ENCODE data around the gene GALNT2. TPM values are rescaled to one million over a fixed set of nuclear protein-coding genes. Genes with fewer than 3 reads are reported as not detected.

Gene GALNT2
- polyA plus RNA-seq, 2 donors, result 11.2 to 15.3 TPM

- Histone ChIP-seq H3K27ac (ENCODE audit: low read depth in 2 of 2, low read length in 1 of 2) (no peak overlapping the region), H3K9me3 (ENCODE audit: control insufficient read depth in 2 of 2, insufficient read depth in 1 of 2, low read depth in 1 of 2, low read length in 1 of 2) (no peaks in the 10 kb centered on the region), H3K4me1 (ENCODE audit: control insufficient read depth in 2 of 2, insufficient read depth in 2 of 2, low read length in 1 of 2) (no peaks in the 10 kb centered on the region), H3K4me3 (ENCODE audit: low read depth in 1 of 2, low read length in 2 of 2) (no peak overlapping the region), H3K36me3 (ENCODE audit: control insufficient read depth in 2 of 2, insufficient read depth in 2 of 2, low read length in 1 of 2) (peaks cover 0 to 3% of the 10 kb centered on the region in 2 donors), H3K27me3 (ENCODE audit: control insufficient read depth in 1 of 2, insufficient read depth in 2 of 2, low read length in 2 of 2) (no peaks in the 10 kb centered on the region)
- WGBS, 2 donors, result 93 to 94% methylated on average over 11 of the region's 11 CpGs
These were observed 169.4 kb downstream of the GALNT2 start for GRCh38 chr1:230236301-230237008.

DNA sequence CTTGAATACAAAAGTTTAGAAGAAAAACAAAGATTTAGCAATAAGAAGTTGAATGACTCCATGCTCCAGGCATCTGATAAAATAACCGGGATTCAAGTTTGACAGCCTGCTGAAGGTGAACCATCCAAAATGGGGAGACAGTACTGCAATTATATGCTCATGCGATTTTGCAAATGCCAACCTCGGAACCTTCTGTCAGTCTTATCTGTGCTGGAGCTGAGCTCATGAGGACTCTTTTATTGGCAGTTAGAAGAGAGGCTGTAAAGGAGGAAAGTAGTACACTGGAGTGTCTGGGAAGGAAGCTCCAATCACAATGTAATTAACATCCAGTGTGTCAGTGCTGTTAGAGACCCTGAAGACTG lies 170.0 kb downstream of the GALNT2 start:
- Histone ChIP-seq H3K36me3 (ENCODE audit: control insufficient read depth in 2 of 2, insufficient read depth in 2 of 2, low read length in 1 of 2) (peaks cover 0 to 3% of the 10 kb centered on the region in 2 donors), H3K4me3 (ENCODE audit: low read depth in 1 of 2, low read length in 2 of 2) (no peak overlapping the region)
- 81 to 89% methylated on average over 3 of the region's 3 CpGs for WGBS, 2 donors

DNA sequence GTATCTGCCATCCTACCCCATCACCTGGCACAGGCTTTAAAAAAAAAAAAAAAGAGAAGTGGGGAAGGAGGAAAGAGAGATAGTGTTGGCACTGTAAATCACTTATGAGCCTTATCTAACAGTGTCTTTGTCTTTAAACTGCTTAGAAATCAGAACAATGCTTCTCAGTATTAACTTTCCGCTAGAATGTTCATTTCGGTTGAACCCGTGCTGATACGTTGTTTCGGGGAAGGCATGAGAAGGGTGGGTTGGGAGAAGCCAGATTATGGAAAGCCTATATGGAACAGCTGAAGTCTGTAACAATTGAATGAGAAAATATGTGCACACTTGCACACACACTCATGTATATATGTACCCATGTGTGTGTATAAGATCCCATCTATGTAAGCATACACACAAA lies 170.8 kb downstream of the GALNT2 start:
- Histone ChIP-seq H3K4me3 (ENCODE audit: low read depth in 1 of 2, low read length in 2 of 2) (no peak overlapping the region), H3K9me3 (ENCODE audit: control insufficient read depth in 2 of 2, insufficient read depth in 1 of 2, low read depth in 1 of 2, low read length in 1 of 2) (no peaks in the 10 kb centered on the region), H3K27ac (ENCODE audit: low read depth in 2 of 2, low read length in 1 of 2) (no peak overlapping the region), H3K36me3 (ENCODE audit: control insufficient read depth in 2 of 2, insufficient read depth in 2 of 2, low read length in 1 of 2) (peaks cover 0 to 3% of the 10 kb centered on the region in 2 donors), H3K4me1 (ENCODE audit: control insufficient read depth in 2 of 2, insufficient read depth in 2 of 2, low read length in 1 of 2) (no peaks in the 10 kb centered on the region), H3K27me3 (ENCODE audit: control insufficient read depth in 1 of 2, insufficient read depth in 2 of 2, low read length in 2 of 2) (no peaks in the 10 kb centered on the region)
- WGBS, 2 donors, result 93 to 96% methylated on average over 5 of the region's 5 CpGs

More for the DNA sequence above, 170.0 kb downstream of the GALNT2 start:
- no peaks in the 10 kb centered on the region for H3K27me3 ChIP-seq (ENCODE audit: control insufficient read depth in 1 of 2, insufficient read depth in 2 of 2, low read length in 2 of 2)
- H3K4me1 ChIP-seq (ENCODE audit: control insufficient read depth in 2 of 2, insufficient read depth in 2 of 2, low read length in 1 of 2), result no peaks in the 10 kb centered on the region
- H3K27ac ChIP-seq (ENCODE audit: low read depth in 2 of 2, low read length in 1 of 2), result no peak overlapping the region
- H3K9me3 ChIP-seq (ENCODE audit: control insufficient read depth in 2 of 2, insufficient read depth in 1 of 2, low read depth in 1 of 2, low read length in 1 of 2), result no peaks in the 10 kb centered on the region

- peaks cover 3 to 12% of the 10 kb centered on the region in 2 donors for H3K36me3 ChIP-seq (ENCODE audit: control insufficient read depth in 2 of 2, insufficient read depth in 2 of 2, low read length in 1 of 2)
- WGBS, 2 donors, result 96 to 97% methylated on average over 5 of the region's 5 CpGs
- no peaks in the 10 kb centered on the region for H3K27me3 ChIP-seq (ENCODE audit: control insufficient read depth in 1 of 2, insufficient read depth in 2 of 2, low read length in 2 of 2)
These were observed 173.5 kb downstream of the GALNT2 start for GRCh38 chr1:230240446-230241086.

DNA sequence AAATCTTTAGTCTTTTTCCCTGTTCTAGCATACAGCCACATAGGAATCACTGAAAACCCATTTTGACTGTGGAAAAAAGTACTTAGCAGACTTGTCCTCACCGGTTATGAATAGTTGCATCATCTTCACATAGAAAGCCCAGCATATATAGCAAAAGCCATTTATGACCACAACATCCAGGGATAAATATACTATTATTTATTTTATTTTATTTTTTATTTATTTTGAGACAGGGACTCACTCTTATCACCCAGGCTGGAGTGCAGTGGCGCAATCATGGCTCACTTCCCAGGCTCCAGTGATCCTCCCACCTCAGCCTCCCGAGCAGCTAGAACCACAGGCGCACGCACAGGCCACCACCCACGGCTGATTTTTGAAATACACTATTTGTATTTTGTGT lies 175.3 kb downstream of the GALNT2 start:
- Histone ChIP-seq H3K36me3 (ENCODE audit: control insufficient read depth in 2 of 2, insufficient read depth in 2 of 2, low read length in 1 of 2) (peaks cover 8 to 17% of the 10 kb centered on the region in 2 donors), H3K27ac (ENCODE audit: low read depth in 2 of 2, low read length in 1 of 2) (no peak overlapping the region), H3K27me3 (ENCODE audit: control insufficient read depth in 1 of 2, insufficient read depth in 2 of 2, low read length in 2 of 2) (no peaks in the 10 kb centered on the region), H3K4me1 (ENCODE audit: control insufficient read depth in 2 of 2, insufficient read depth in 2 of 2, low read length in 1 of 2) (peaks cover 0 to 2% of the 10 kb centered on the region in 2 donors), H3K9me3 (ENCODE audit: control insufficient read depth in 2 of 2, insufficient read depth in 1 of 2, low read depth in 1 of 2, low read length in 1 of 2) (no peaks in the 10 kb centered on the region), H3K4me3 (ENCODE audit: low read depth in 1 of 2, low read length in 2 of 2) (no peak overlapping the region)
- 92 to 97% methylated on average over 6 of the region's 6 CpGs for WGBS, 2 donors

More at GRCh38 chr1:230240446-230241086, 173.5 kb downstream of the GALNT2 start:
- Histone ChIP-seq H3K4me1 (ENCODE audit: control insufficient read depth in 2 of 2, insufficient read depth in 2 of 2, low read length in 1 of 2) (peaks cover 0 to 2% of the 10 kb centered on the region in 2 donors), H3K4me3 (ENCODE audit: low read depth in 1 of 2, low read length in 2 of 2) (no peak overlapping the region), H3K27ac (ENCODE audit: low read depth in 2 of 2, low read length in 1 of 2) (no peak overlapping the region), H3K9me3 (ENCODE audit: control insufficient read depth in 2 of 2, insufficient read depth in 1 of 2, low read depth in 1 of 2, low read length in 1 of 2) (no peaks in the 10 kb centered on the region)

- Histone ChIP-seq H3K4me3 (ENCODE audit: low read depth in 1 of 2, low read length in 2 of 2) (no peak overlapping the region), H3K27ac (ENCODE audit: low read depth in 2 of 2, low read length in 1 of 2) (no peak overlapping the region), H3K9me3 (ENCODE audit: control insufficient read depth in 2 of 2, insufficient read depth in 1 of 2, low read depth in 1 of 2, low read length in 1 of 2) (no peaks in the 10 kb centered on the region), H3K36me3 (ENCODE audit: control insufficient read depth in 2 of 2, insufficient read depth in 2 of 2, low read length in 1 of 2) (peaks cover 8 to 21% of the 10 kb centered on the region in 2 donors), H3K27me3 (ENCODE audit: control insufficient read depth in 1 of 2, insufficient read depth in 2 of 2, low read length in 2 of 2) (no peaks in the 10 kb centered on the region), H3K4me1 (ENCODE audit: control insufficient read depth in 2 of 2, insufficient read depth in 2 of 2, low read length in 1 of 2) (peaks cover 0 to 2% of the 10 kb centered on the region in 2 donors)
- 92 to 95% methylated on average over 17 of the region's 17 CpGs for WGBS, 2 donors
These were observed 176.1 kb downstream of the GALNT2 start for GRCh38 chr1:230243146-230243545.

DNA sequence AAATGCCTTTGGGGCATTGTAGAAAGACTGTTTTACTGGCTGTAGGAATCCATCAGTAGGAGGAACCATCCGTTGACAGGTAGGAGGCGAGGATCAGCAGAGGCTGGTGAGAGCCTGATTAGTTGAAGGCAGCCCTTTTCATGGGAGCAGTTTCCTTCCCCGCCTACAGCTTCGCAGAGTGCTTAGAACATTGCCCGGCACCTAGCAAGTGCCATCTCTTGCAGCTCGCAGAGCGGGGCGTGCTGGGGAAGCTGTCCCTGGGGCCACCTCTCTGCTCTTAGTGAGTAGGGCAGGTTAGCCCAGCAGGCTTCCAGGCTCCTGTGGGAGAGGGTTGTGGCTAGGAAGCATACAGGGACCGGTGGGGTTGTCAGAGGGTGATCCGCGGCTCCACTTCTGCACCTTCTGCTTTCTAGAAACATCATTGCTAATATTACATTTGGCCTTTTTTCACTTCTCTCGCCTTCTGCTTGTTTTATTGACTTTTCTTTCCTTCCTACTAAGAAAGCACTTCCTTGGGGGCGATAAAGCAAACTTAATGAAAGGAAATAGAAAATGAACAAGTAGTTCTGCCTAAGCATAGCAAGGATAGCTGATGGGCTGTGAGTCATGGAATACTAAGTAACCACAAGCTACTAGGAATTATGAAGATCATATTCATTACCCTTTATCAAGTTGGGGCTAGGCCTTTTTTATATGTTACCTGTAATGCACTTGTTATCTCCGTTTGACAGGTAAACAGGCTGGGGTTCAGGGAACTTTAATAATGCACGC lies 176.7 kb downstream of the GALNT2 start:
- Histone ChIP-seq H3K27ac (ENCODE audit: low read depth in 2 of 2, low read length in 1 of 2) (no peak overlapping the region), H3K36me3 (ENCODE audit: control insufficient read depth in 2 of 2, insufficient read depth in 2 of 2, low read length in 1 of 2) (peaks cover 8 to 25% of the 10 kb centered on the region in 2 donors), H3K27me3 (ENCODE audit: control insufficient read depth in 1 of 2, insufficient read depth in 2 of 2, low read length in 2 of 2) (no peaks in the 10 kb centered on the region), H3K4me1 (ENCODE audit: control insufficient read depth in 2 of 2, insufficient read depth in 2 of 2, low read length in 1 of 2) (peaks cover 0 to 2% of the 10 kb centered on the region in 2 donors), H3K9me3 (ENCODE audit: control insufficient read depth in 2 of 2, insufficient read depth in 1 of 2, low read depth in 1 of 2, low read length in 1 of 2) (no peaks in the 10 kb centered on the region), H3K4me3 (ENCODE audit: low read depth in 1 of 2, low read length in 2 of 2) (no peak overlapping the region)
- 93 to 94% methylated on average over 15 of the region's 15 CpGs for WGBS, 2 donors

GRCh38 chr1:230246551-230246950 lies 179.5 kb downstream of the GALNT2 start:
- peaks cover 8 to 29% of the 10 kb centered on the region in 2 donors for H3K36me3 ChIP-seq (ENCODE audit: control insufficient read depth in 2 of 2, insufficient read depth in 2 of 2, low read length in 1 of 2)
- WGBS, 2 donors, result 90 to 92% methylated on average over 4 of the region's 4 CpGs

GRCh38 chr1:230248016-230248888 lies 181.2 kb downstream of the GALNT2 start:
- H3K27ac ChIP-seq (ENCODE audit: low read depth in 2 of 2, low read length in 1 of 2), result no peak overlapping the region
- H3K4me3 ChIP-seq (ENCODE audit: low read depth in 1 of 2, low read length in 2 of 2), result no peak overlapping the region
- peaks cover 8 to 26% of the 10 kb centered on the region in 2 donors for H3K36me3 ChIP-seq (ENCODE audit: control insufficient read depth in 2 of 2, insufficient read depth in 2 of 2, low read length in 1 of 2)
- H3K4me1 ChIP-seq (ENCODE audit: control insufficient read depth in 2 of 2, insufficient read depth in 2 of 2, low read length in 1 of 2), result peaks cover 0 to 2% of the 10 kb centered on the region in 2 donors
- H3K9me3 ChIP-seq (ENCODE audit: control insufficient read depth in 2 of 2, insufficient read depth in 1 of 2, low read depth in 1 of 2, low read length in 1 of 2), result no peaks in the 10 kb centered on the region
- no peaks in the 10 kb centered on the region for H3K27me3 ChIP-seq (ENCODE audit: control insufficient read depth in 1 of 2, insufficient read depth in 2 of 2, low read length in 2 of 2)
- WGBS, 2 donors, result 89 to 92% methylated on average over 8 of the region's 8 CpGs

More at GRCh38 chr1:230246551-230246950, 179.5 kb downstream of the GALNT2 start:
- Histone ChIP-seq H3K4me3 (ENCODE audit: low read depth in 1 of 2, low read length in 2 of 2) (no peak overlapping the region), H3K9me3 (ENCODE audit: control insufficient read depth in 2 of 2, insufficient read depth in 1 of 2, low read depth in 1 of 2, low read length in 1 of 2) (no peaks in the 10 kb centered on the region), H3K27ac (ENCODE audit: low read depth in 2 of 2, low read length in 1 of 2) (no peak overlapping the region), H3K4me1 (ENCODE audit: control insufficient read depth in 2 of 2, insufficient read depth in 2 of 2, low read length in 1 of 2) (peaks cover 0 to 2% of the 10 kb centered on the region in 2 donors), H3K27me3 (ENCODE audit: control insufficient read depth in 1 of 2, insufficient read depth in 2 of 2, low read length in 2 of 2) (no peaks in the 10 kb centered on the region)
